ENCODE measurements around the gene STEAP4. TPM values are rescaled to one million over a fixed set of nuclear protein-coding genes. Genes with fewer than 3 reads are reported as not detected.
"Not testable (repeated sequence)": the region's sequence is repeated elsewhere in the genome, so short reads cannot be mapped to it uniquely, and the experiment has no call there.

Gene STEAP4
- total RNA-seq, 1 experiment from 2014 or later: 0.10 TPM

DNA sequence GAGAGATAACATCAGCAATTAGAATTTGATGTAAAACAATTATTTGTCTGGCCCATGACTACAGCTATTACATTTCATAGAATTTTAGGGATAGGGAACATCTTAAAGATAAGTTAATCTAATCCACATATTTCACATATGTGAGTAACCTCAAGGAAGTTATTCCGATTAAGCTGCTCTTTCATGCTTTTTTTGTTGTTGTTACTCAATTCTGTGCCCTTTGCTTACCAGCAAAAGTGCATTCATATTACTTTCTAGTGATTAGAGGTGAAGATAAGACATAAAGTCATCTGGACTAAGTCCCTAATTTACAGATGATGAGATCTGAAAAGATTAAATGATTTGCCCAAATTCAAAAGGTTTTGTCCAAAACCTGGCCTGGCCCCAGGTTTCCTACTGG, 46.0 kb downstream of the STEAP4 start:
- H3K4me1 ChIP-seq (ENCODE audit: control insufficient read depth, insufficient read depth, low read length): no peaks in the 10 kb centered on the region

DNA sequence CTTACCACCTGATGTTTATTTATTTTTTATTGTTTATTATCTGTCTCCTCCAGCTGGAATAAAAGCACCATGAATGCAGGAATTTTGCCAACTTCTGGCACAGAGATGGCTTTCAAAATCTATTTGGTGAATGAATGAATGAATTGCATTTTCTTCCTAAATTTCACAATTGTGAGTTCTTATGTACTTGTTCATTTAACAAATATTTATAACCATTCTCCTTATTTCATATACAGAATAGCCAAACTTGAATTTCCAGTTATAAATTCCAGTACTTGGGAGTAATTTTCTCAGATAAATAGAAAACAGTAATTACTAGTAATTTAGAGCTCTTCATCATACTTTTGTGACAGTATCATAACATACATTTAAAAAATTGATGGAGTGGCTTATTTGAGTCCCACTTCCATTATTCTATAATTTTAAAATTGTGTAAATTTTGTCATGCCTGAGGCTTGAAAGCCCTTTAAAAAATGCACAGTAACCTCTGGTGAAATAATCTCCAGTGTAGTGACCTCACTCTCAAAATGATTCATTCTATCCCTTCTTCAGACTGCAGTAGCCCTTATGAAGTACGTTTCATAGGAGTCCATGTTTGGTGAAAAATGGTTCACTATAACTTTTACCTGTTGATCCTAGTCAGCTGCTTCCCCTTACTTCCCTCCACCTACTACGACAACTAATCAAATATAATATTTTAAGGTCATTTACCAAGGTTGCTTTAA, 46.9 kb downstream of the STEAP4 start:
- Histone ChIP-seq H3K4me3 (ENCODE audit: low read depth in 2 of 2, low read length in 2 of 2) (no peak overlapping the region), H3K36me3 (ENCODE audit: control insufficient read depth, insufficient read depth, low read length) (no peaks in the 10 kb centered on the region), H3K4me1 (ENCODE audit: control insufficient read depth, insufficient read depth, low read length) (no peaks in the 10 kb centered on the region), H3K27ac (ENCODE audit: low read length) (no peak overlapping the region), H3K9me3 (ENCODE audit: control insufficient read depth, insufficient read depth, low read depth, low read length) (no peaks in the 10 kb centered on the region), H3K27me3 (ENCODE audit: control insufficient read depth, insufficient read depth, low read length) (no peaks in the 10 kb centered on the region)
- DNase-seq (ENCODE audit: low read depth, low spot score) (no peak), ATAC-seq (no peak)
- POLR2A ChIA-PET: no interaction called here
- CTCF ChIA-PET: no interaction called here
- TF ChIP-seq POLR2AphosphoS5 (IDR thresholded peaks at IDR 0.05; ENCODE audit: low read depth, low read length) (no peak), SIN3A (IDR thresholded peaks at IDR 0.05; ENCODE audit: borderline replicate concordance, insufficient read depth, low read depth, low read length) (no peak), CTCF (IDR thresholded peaks at IDR 0.05) (no peak), TCF7L2 (IDR thresholded peaks at IDR 0.05; ENCODE audit: low read depth, low read length) (no peak)
- TF ChIP-seq, protein P1, sequence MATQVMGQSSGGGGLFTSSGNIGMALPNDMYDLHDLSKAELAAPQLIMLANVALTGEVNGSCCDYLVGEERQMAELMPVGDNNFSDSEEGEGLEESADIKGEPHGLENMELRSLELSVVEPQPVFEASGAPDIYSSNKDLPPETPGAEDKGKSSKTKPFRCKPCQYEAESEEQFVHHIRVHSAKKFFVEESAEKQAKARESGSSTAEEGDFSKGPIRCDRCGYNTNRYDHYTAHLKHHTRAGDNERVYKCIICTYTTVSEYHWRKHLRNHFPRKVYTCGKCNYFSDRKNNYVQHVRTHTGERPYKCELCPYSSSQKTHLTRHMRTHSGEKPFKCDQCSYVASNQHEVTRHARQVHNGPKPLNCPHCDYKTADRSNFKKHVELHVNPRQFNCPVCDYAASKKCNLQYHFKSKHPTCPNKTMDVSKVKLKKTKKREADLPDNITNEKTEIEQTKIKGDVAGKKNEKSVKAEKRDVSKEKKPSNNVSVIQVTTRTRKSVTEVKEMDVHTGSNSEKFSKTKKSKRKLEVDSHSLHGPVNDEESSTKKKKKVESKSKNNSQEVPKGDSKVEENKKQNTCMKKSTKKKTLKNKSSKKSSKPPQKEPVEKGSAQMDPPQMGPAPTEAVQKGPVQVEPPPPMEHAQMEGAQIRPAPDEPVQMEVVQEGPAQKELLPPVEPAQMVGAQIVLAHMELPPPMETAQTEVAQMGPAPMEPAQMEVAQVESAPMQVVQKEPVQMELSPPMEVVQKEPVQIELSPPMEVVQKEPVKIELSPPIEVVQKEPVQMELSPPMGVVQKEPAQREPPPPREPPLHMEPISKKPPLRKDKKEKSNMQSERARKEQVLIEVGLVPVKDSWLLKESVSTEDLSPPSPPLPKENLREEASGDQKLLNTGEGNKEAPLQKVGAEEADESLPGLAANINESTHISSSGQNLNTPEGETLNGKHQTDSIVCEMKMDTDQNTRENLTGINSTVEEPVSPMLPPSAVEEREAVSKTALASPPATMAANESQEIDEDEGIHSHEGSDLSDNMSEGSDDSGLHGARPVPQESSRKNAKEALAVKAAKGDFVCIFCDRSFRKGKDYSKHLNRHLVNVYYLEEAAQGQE (IDR thresholded peaks at IDR 0.05; ENCODE audit: insufficient read depth in 1 of 2, low read depth in 2 of 2, low read length in 1 of 2): no peak
- in situ Hi-C loops (cut with HindIII; ENCODE audit: low pct_unique_long_range_greater_than_20kb, low sequenced_read_pairs): no loop called here
- BruUV-seq (replicated peaks): no TSS peak
- intact Hi-C loops (cut with micrococcal nuclease; ENCODE audit: unreplicated experiment): no loop called here

More for the DNA sequence above, 46.0 kb downstream of the STEAP4 start:
- TF ChIP-seq, protein P1 (IDR thresholded peaks at IDR 0.05; ENCODE audit: insufficient read depth in 1 of 2, low read depth in 2 of 2, low read length in 1 of 2): no peak
- H3K36me3 ChIP-seq (ENCODE audit: control insufficient read depth, insufficient read depth, low read length): no peaks in the 10 kb centered on the region
- no peak for DNase-seq (ENCODE audit: low read depth, low spot score)
- BruUV-seq (replicated peaks): no TSS peak
- no peak for ATAC-seq
- intact Hi-C loops (cut with micrococcal nuclease; ENCODE audit: unreplicated experiment) (no loop called here), in situ Hi-C loops (cut with HindIII; ENCODE audit: low pct_unique_long_range_greater_than_20kb, low sequenced_read_pairs) (no loop called here)
- no peak overlapping the region for H3K27ac ChIP-seq (ENCODE audit: low read length)
- ChIA-PET CTCF (no interaction called here), POLR2A (no interaction called here)
- H3K9me3 ChIP-seq (ENCODE audit: control insufficient read depth, insufficient read depth, low read depth, low read length): no peaks in the 10 kb centered on the region
- H3K27me3 ChIP-seq (ENCODE audit: control insufficient read depth, insufficient read depth, low read length): no peaks in the 10 kb centered on the region
- no peak overlapping the region for H3K4me3 ChIP-seq (ENCODE audit: low read depth in 2 of 2, low read length in 2 of 2)

DNA sequence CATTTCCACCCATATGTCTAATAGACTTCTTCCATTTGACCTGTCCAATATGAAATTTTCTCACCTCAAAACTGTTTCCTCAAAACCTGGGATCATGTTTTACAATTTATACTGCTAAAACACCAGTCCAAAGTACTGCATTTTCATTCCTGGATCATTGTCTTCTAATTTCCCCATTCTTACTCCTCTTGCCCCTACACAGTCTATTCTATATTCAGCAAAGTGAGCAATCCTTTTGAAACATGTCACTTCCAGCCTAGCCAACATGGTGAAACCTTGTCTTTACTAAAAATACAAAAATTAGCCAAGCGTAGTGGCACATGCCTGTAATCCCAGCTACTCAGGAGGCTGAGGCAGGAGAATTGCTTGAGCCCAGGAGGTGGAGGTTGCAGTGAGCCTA, 48.4 kb downstream of the STEAP4 start:
- H3K27me3 ChIP-seq (ENCODE audit: control insufficient read depth, insufficient read depth, low read length); H3K9me3 ChIP-seq (ENCODE audit: control insufficient read depth, insufficient read depth, low read depth, low read length); H3K4me1 ChIP-seq (ENCODE audit: control insufficient read depth, insufficient read depth, low read length); H3K4me3 ChIP-seq (ENCODE audit: low read depth in 2 of 2, low read length in 2 of 2); BruUV-seq (replicated peaks); CTCF ChIA-PET; H3K27ac ChIP-seq (ENCODE audit: low read length); DNase-seq (ENCODE audit: low read depth, low spot score); POLR2A ChIA-PET; H3K36me3 ChIP-seq (ENCODE audit: control insufficient read depth, insufficient read depth, low read length); ATAC-seq; in situ Hi-C loops (cut with HindIII; ENCODE audit: low pct_unique_long_range_greater_than_20kb, low sequenced_read_pairs); intact Hi-C loops (cut with micrococcal nuclease; ENCODE audit: unreplicated experiment): not testable (repeated sequence)

Data from Panc1 (cell line).